ENCODE measurements around the gene DHDH.

- TF ChIP-seq, protein P1, sequence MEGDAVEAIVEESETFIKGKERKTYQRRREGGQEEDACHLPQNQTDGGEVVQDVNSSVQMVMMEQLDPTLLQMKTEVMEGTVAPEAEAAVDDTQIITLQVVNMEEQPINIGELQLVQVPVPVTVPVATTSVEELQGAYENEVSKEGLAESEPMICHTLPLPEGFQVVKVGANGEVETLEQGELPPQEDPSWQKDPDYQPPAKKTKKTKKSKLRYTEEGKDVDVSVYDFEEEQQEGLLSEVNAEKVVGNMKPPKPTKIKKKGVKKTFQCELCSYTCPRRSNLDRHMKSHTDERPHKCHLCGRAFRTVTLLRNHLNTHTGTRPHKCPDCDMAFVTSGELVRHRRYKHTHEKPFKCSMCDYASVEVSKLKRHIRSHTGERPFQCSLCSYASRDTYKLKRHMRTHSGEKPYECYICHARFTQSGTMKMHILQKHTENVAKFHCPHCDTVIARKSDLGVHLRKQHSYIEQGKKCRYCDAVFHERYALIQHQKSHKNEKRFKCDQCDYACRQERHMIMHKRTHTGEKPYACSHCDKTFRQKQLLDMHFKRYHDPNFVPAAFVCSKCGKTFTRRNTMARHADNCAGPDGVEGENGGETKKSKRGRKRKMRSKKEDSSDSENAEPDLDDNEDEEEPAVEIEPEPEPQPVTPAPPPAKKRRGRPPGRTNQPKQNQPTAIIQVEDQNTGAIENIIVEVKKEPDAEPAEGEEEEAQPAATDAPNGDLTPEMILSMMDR (IDR thresholded peaks at IDR 0.05) = no peak
- no peak for TF ChIP-seq EP300 (IDR thresholded peaks at IDR 0.05)
- TF ChIP-seq POLR2AphosphoS5 (IDR thresholded peaks at IDR 0.05) = no peak
These were observed 4.8 kb downstream of the DHDH start for GRCh38 chr19:48938256-48938655.

All from esophagus muscularis mucosa (tissue), 4 donors.